ENCODE results near the gene CPNE5.

CPNE5 gene

DNA sequence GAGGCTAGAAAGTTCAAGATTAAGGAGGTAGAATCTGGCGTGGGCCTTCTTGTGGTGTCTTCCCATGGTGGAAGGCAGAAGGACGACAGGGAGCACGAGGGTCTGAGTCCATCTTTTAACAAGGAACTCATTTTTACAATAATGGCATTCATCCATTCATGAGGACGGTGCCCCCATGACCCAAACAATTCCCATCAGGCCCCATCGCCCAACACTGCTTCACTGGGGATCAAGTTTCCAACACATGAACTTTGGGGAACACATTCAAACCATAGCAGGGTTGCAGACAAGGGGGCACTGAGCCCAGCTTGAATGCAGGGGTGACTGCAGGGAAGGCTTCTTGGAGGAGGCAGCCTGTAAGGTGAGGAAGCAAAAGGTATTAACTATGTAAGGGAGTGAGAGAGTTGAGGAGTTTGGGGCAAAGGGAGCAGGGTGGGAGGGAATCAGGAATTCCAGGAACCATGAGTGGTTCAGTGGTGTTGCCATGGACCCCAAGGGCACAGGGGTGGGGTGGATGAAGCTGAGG is 136.1 kb downstream of the CPNE5 start:
- no peak overlapping the region for H3K27ac ChIP-seq (ENCODE audit: low read depth, low read length)
- no peak overlapping the region for H3K9ac ChIP-seq (ENCODE audit: low read length)
- no peak overlapping the region for H3K4me3 ChIP-seq (ENCODE audit: low read depth, low read length)
- H3K27me3 ChIP-seq (ENCODE audit: control insufficient read depth, insufficient read depth, low read length) = no peaks in the 10 kb centered on the region
- no peaks in the 10 kb centered on the region for H3K36me3 ChIP-seq (ENCODE audit: control insufficient read depth, insufficient read depth, low read length)
- no peaks in the 10 kb centered on the region for H3K4me1 ChIP-seq (ENCODE audit: control insufficient read depth, insufficient read depth, low read length)
- H3K9me3 ChIP-seq (ENCODE audit: control insufficient read depth, insufficient read depth, low read depth, low read length) = no peaks in the 10 kb centered on the region

GRCh38 chr6:36702656-36703055 is 136.6 kb downstream of the CPNE5 start:
- no peak overlapping the region for H3K9ac ChIP-seq (ENCODE audit: low read length)
- no peaks in the 10 kb centered on the region for H3K36me3 ChIP-seq (ENCODE audit: control insufficient read depth, insufficient read depth, low read length)
- H3K27ac ChIP-seq (ENCODE audit: low read depth, low read length) = no peak overlapping the region
- H3K4me3 ChIP-seq (ENCODE audit: low read depth, low read length) = no peak overlapping the region
- no peaks in the 10 kb centered on the region for H3K27me3 ChIP-seq (ENCODE audit: control insufficient read depth, insufficient read depth, low read length)
- no peaks in the 10 kb centered on the region for H3K4me1 ChIP-seq (ENCODE audit: control insufficient read depth, insufficient read depth, low read length)
- no peaks in the 10 kb centered on the region for H3K9me3 ChIP-seq (ENCODE audit: control insufficient read depth, insufficient read depth, low read depth, low read length)

DNA sequence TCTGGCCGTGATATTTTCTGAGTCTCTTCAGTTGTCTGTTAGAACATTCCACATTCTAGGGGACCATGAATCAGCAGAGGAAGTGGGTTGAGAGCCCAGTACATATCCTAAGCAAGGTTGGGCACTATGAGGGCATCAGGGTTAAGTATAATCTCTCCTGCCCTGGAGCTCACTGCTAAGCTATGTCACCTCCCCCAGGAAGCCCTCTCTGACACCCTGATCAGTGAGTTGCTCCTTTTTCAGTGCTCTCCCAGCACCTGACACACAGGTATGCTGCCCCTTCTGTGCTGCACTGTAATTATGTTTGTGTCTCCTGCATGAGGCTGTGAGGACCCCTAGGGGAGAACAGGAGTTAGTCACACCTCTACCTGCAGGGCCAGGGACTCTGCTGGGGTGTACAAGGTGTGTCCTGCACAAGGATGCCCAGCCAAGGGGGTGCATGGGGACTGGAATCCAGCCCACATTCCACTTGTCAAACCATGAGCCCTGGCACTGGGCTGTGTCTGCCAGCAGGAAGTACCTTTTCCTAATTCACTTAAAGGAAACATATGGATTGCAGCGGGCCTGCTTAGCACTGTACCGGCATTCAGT is 137.7 kb downstream of the CPNE5 start:
- Histone ChIP-seq H3K27me3 (ENCODE audit: control insufficient read depth, insufficient read depth, low read length) (no peaks in the 10 kb centered on the region), H3K9me3 (ENCODE audit: control insufficient read depth, insufficient read depth, low read depth, low read length) (no peaks in the 10 kb centered on the region), H3K27ac (ENCODE audit: low read depth, low read length) (no peak overlapping the region), H3K4me3 (ENCODE audit: low read depth, low read length) (no peak overlapping the region), H3K9ac (ENCODE audit: low read length) (no peak overlapping the region), H3K4me1 (ENCODE audit: control insufficient read depth, insufficient read depth, low read length) (no peaks in the 10 kb centered on the region), H3K36me3 (ENCODE audit: control insufficient read depth, insufficient read depth, low read length) (no peaks in the 10 kb centered on the region)

GRCh38 chr6:36700831-36701230 is 138.4 kb downstream of the CPNE5 start:
- no peak overlapping the region for H3K9ac ChIP-seq (ENCODE audit: low read length)
- no peaks in the 10 kb centered on the region for H3K36me3 ChIP-seq (ENCODE audit: control insufficient read depth, insufficient read depth, low read length)
- H3K4me1 ChIP-seq (ENCODE audit: control insufficient read depth, insufficient read depth, low read length) = no peaks in the 10 kb centered on the region
- no peaks in the 10 kb centered on the region for H3K9me3 ChIP-seq (ENCODE audit: control insufficient read depth, insufficient read depth, low read depth, low read length)
- no peaks in the 10 kb centered on the region for H3K27me3 ChIP-seq (ENCODE audit: control insufficient read depth, insufficient read depth, low read length)
- no peak overlapping the region for H3K27ac ChIP-seq (ENCODE audit: low read depth, low read length)
- H3K4me3 ChIP-seq (ENCODE audit: low read depth, low read length) = no peak overlapping the region

GRCh38 chr6:36700071-36700812 is 139.0 kb downstream of the CPNE5 start:
- H3K27ac ChIP-seq (ENCODE audit: low read depth, low read length) = no peak overlapping the region
- no peak overlapping the region for H3K9ac ChIP-seq (ENCODE audit: low read length)
- no peak overlapping the region for H3K4me3 ChIP-seq (ENCODE audit: low read depth, low read length)
- no peaks in the 10 kb centered on the region for H3K4me1 ChIP-seq (ENCODE audit: control insufficient read depth, insufficient read depth, low read length)
- H3K36me3 ChIP-seq (ENCODE audit: control insufficient read depth, insufficient read depth, low read length) = no peaks in the 10 kb centered on the region
- H3K9me3 ChIP-seq (ENCODE audit: control insufficient read depth, insufficient read depth, low read depth, low read length) = no peaks in the 10 kb centered on the region
- H3K27me3 ChIP-seq (ENCODE audit: control insufficient read depth, insufficient read depth, low read length) = no peaks in the 10 kb centered on the region

DNA sequence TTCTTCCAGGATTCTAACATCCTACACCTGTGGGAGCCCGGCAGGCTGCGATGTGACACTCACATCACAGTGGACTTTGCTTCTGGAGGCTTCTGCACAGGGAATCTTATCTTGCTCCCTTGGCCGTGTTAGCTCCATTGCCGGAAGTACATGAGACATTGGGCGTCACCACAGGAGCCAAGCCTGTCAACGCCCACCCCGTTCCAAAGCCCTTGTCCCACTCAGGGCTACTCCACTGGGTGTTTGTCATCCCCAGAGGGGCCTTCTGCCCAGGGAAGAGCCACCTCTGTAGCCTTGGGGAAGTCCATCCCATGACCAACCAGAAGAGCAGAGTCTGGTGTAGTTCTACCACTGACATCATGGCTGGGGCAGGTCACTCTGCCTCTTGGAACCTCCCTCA is 139.9 kb downstream of the CPNE5 start:
- no peak overlapping the region for H3K9ac ChIP-seq (ENCODE audit: low read length)
- no peak overlapping the region for H3K27ac ChIP-seq (ENCODE audit: low read depth, low read length)
- no peaks in the 10 kb centered on the region for H3K4me1 ChIP-seq (ENCODE audit: control insufficient read depth, insufficient read depth, low read length)
- no peaks in the 10 kb centered on the region for H3K27me3 ChIP-seq (ENCODE audit: control insufficient read depth, insufficient read depth, low read length)
- no peaks in the 10 kb centered on the region for H3K36me3 ChIP-seq (ENCODE audit: control insufficient read depth, insufficient read depth, low read length)
- H3K9me3 ChIP-seq (ENCODE audit: control insufficient read depth, insufficient read depth, low read depth, low read length) = no peaks in the 10 kb centered on the region
- no peak overlapping the region for H3K4me3 ChIP-seq (ENCODE audit: low read depth, low read length)

- H3K27me3 ChIP-seq (ENCODE audit: control insufficient read depth, insufficient read depth, low read length) = no peaks in the 10 kb centered on the region
- H3K9me3 ChIP-seq (ENCODE audit: control insufficient read depth, insufficient read depth, low read depth, low read length) = no peaks in the 10 kb centered on the region
- no peak overlapping the region for H3K9ac ChIP-seq (ENCODE audit: low read length)
- H3K36me3 ChIP-seq (ENCODE audit: control insufficient read depth, insufficient read depth, low read length) = no peaks in the 10 kb centered on the region
- H3K4me1 ChIP-seq (ENCODE audit: control insufficient read depth, insufficient read depth, low read length) = no peaks in the 10 kb centered on the region
- no peak overlapping the region for H3K4me3 ChIP-seq (ENCODE audit: low read depth, low read length)
- H3K27ac ChIP-seq (ENCODE audit: low read depth, low read length) = no peak overlapping the region
These were observed 140.4 kb downstream of the CPNE5 start for GRCh38 chr6:36698871-36699271.

- H3K27me3 ChIP-seq (ENCODE audit: control insufficient read depth, insufficient read depth, low read length) = no peaks in the 10 kb centered on the region
- no peaks in the 10 kb centered on the region for H3K36me3 ChIP-seq (ENCODE audit: control insufficient read depth, insufficient read depth, low read length)
- H3K9me3 ChIP-seq (ENCODE audit: control insufficient read depth, insufficient read depth, low read depth, low read length) = no peaks in the 10 kb centered on the region
- H3K9ac ChIP-seq (ENCODE audit: low read length) = no peak overlapping the region
- H3K4me1 ChIP-seq (ENCODE audit: control insufficient read depth, insufficient read depth, low read length) = no peaks in the 10 kb centered on the region
- no peak overlapping the region for H3K4me3 ChIP-seq (ENCODE audit: low read depth, low read length)
- no peak overlapping the region for H3K27ac ChIP-seq (ENCODE audit: low read depth, low read length)
These were observed 141.0 kb downstream of the CPNE5 start for GRCh38 chr6:36698196-36698595.

DNA sequence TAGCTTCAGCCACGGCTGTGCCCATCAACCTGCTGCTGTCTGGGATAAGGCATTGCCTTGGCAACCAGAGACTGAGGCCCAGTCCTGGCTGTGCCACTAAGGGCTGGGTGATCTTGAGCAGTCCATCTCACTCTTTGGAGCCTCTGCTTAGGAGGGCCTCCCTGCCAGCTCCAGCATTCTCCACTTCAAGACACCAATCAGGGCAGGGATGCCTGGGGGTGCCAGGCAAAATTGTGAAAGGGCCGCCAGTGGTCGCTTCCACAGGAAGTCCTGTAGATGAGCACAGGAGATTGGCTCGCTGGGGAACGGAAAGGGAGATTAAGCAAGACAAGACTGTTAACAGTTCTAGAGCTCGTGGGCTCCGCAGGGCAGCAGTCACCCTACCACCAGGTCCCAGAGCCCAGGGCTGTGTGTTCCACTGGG is 141.8 kb downstream of the CPNE5 start, which contains the start of gene RAB44:
RAB44 (plus strand) TSS at position 346 of the 423 bp plus-strand sequence. CDS start 6,410 bp downstream, outside the sequence.
- H3K27ac ChIP-seq (ENCODE audit: low read depth, low read length) = no peak within 1 kb of the TSS
- no peak within 1 kb of the TSS for H3K9ac ChIP-seq (ENCODE audit: low read length)
- H3K36me3 ChIP-seq (ENCODE audit: control insufficient read depth, insufficient read depth, low read length) = no peaks in the 10 kb centered on the region
- H3K4me3 ChIP-seq (ENCODE audit: low read depth, low read length) = no peak within 1 kb of the TSS
- H3K4me1 ChIP-seq (ENCODE audit: control insufficient read depth, insufficient read depth, low read length) = no peaks in the 10 kb centered on the region
- H3K9me3 ChIP-seq (ENCODE audit: control insufficient read depth, insufficient read depth, low read depth, low read length) = no peaks in the 10 kb centered on the region
- H3K27me3 ChIP-seq (ENCODE audit: control insufficient read depth, insufficient read depth, low read length) = no peaks in the 10 kb centered on the region

DNA sequence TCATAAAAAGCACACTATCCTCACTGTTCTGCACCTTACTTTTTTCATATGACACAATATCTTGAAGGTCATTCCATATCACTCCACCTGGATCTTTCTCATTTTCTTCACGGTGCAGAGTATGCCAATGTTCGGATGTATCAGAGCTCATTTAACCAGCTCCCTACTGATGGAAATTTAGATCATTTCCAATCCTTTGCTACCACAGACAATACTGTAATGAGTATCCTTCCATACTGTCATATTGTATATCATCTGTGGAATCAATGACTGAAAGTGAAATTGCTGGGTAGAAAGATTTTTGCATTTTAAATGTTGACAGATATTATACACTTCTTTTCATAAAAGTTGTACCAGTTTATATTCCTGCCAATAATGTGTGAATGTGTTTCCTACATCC is 143.8 kb downstream of the CPNE5 start:
- Histone ChIP-seq H3K4me1 (ENCODE audit: control insufficient read depth, insufficient read depth, low read length) (no peaks in the 10 kb centered on the region), H3K4me3 (ENCODE audit: low read depth, low read length) (no peak overlapping the region), H3K27ac (ENCODE audit: low read depth, low read length) (no peak overlapping the region), H3K9me3 (ENCODE audit: control insufficient read depth, insufficient read depth, low read depth, low read length) (no peaks in the 10 kb centered on the region), H3K36me3 (ENCODE audit: control insufficient read depth, insufficient read depth, low read length) (no peaks in the 10 kb centered on the region), H3K27me3 (ENCODE audit: control insufficient read depth, insufficient read depth, low read length) (no peaks in the 10 kb centered on the region), H3K9ac (ENCODE audit: low read length) (no peak overlapping the region)

- no peaks in the 10 kb centered on the region for H3K4me1 ChIP-seq (ENCODE audit: control insufficient read depth, insufficient read depth, low read length)
- no peaks in the 10 kb centered on the region for H3K36me3 ChIP-seq (ENCODE audit: control insufficient read depth, insufficient read depth, low read length)
- no peak overlapping the region for H3K27ac ChIP-seq (ENCODE audit: low read depth, low read length)
- H3K9me3 ChIP-seq (ENCODE audit: control insufficient read depth, insufficient read depth, low read depth, low read length) = no peaks in the 10 kb centered on the region
- no peak overlapping the region for H3K4me3 ChIP-seq (ENCODE audit: low read depth, low read length)
- H3K27me3 ChIP-seq (ENCODE audit: control insufficient read depth, insufficient read depth, low read length) = no peaks in the 10 kb centered on the region
- H3K9ac ChIP-seq (ENCODE audit: low read length) = no peak overlapping the region
These were observed 144.6 kb downstream of the CPNE5 start for GRCh38 chr6:36694616-36695015.
